GM23338 (cell line): ENCODE results near the gene WWP2. TPM values are rescaled to one million over a fixed set of nuclear protein-coding genes. Genes with fewer than 3 reads are reported as not detected.

Source experiments
- ATAC-seq: fragments of 200-7000 bp; cut with Tn5 transposase; 3 replicates; pipeline ENCODE4 v1.9.1; 2020
- DNase-seq: peaks from one replicate; pipeline ENCODE4 v3.0.0-alpha.2; 2015; ENCODE audit warnings: low spot score
- H2AFZ ChIP-seq: fragments of 200-600 bp; sonication (generic); 2 replicates; pipeline ENCODE4 v1.8.0; 2016; ENCODE audit warnings: antibody characterized with exemption, mild to moderate bottlenecking, moderate library complexity
- H3F3A ChIP-seq: fragments of 200-600 bp; sonication (generic); replicated peaks from 2 replicates; pipeline ENCODE4 v1.8.0; 2017; ENCODE audit warnings: antibody characterized with exemption, mixed run types, low read depth
- H3K27ac ChIP-seq: fragments of 200-600 bp; sonication (generic); 2 replicates; pipeline ENCODE4 v1.6.1; 2016; ENCODE audit warnings: low read depth
- H3K27me3 ChIP-seq: fragments of 200-600 bp; sonication (generic); 2 replicates; pipeline ENCODE4 v1.8.0; 2016; ENCODE audit warnings: mild to moderate bottlenecking, mixed run types, moderate library complexity; ENCODE audit not compliant: insufficient read depth
- H3K36me3 ChIP-seq: fragments of 200-600 bp; sonication (generic); 2 replicates; pipeline ENCODE4 v1.8.0; 2016; ENCODE audit warnings: mild to moderate bottlenecking; ENCODE audit not compliant: insufficient read depth
- H3K4me1 ChIP-seq: fragments of 200-600 bp; sonication (generic); 2 replicates; pipeline ENCODE4 v1.8.0; 2016; ENCODE audit warnings: mild to moderate bottlenecking, moderate library complexity; ENCODE audit not compliant: insufficient read depth
- H3K4me2 ChIP-seq: fragments of 200-600 bp; sonication (generic); 2 replicates; pipeline ENCODE4 v1.7.1; 2017; ENCODE audit warnings: mixed run types
- H3K4me3 ChIP-seq: fragments of 200-600 bp; sonication (generic); 2 replicates; pipeline ENCODE4 v1.6.1; 2016; ENCODE audit warnings: mixed run types
- H3K79me2 ChIP-seq: fragments of 200-600 bp; sonication (generic); replicated peaks from 2 replicates; pipeline ENCODE4 v1.8.0; 2017; ENCODE audit warnings: mild to moderate bottlenecking; ENCODE audit not compliant: insufficient read depth
- H3K9me2 ChIP-seq: fragments of 200-600 bp; sonication (generic); 2 replicates; pipeline ENCODE4 v1.8.0; 2017; ENCODE audit not compliant: insufficient read depth
- H4K20me1 ChIP-seq: fragments of 200-600 bp; sonication (generic); replicated peaks from 2 replicates; pipeline ENCODE4 v1.8.0; 2017; ENCODE audit warnings: mild to moderate bottlenecking; ENCODE audit not compliant: insufficient read depth
- H3K27ac Mint-ChIP-seq: 2 replicates; pipeline ENCODE4 v1.8.0; 2020; ENCODE audit warnings: inconsistent platforms, mild to moderate bottlenecking, moderate library complexity, mixed read lengths
- H3K27me3 Mint-ChIP-seq: 3 replicates; pipeline ENCODE4 v1.8.0; 2022; ENCODE audit warnings: low read depth, mild to moderate bottlenecking, moderate library complexity, mixed read lengths, inconsistent platforms; ENCODE audit not compliant: insufficient read depth, poor library complexity
- H3K36me3 Mint-ChIP-seq: 3 replicates; pipeline ENCODE4 v1.8.0; 2021; ENCODE audit warnings: low read depth, mild to moderate bottlenecking, inconsistent platforms, moderate library complexity, mixed read lengths
- H3K4me1 Mint-ChIP-seq: 3 replicates; pipeline ENCODE4 v1.8.0; 2020; ENCODE audit warnings: mild to moderate bottlenecking, inconsistent platforms, mixed read lengths
- H3K4me3 Mint-ChIP-seq: 3 replicates; pipeline ENCODE4 v1.8.0; 2021; ENCODE audit warnings: moderate library complexity, mild to moderate bottlenecking, inconsistent platforms, mixed read lengths
- H3K9me3 Mint-ChIP-seq: 3 replicates; pipeline ENCODE4 v1.8.0; 2020; ENCODE audit warnings: moderate library complexity, mild to moderate bottlenecking, inconsistent platforms, mixed read lengths
- CREB1 ChIP-seq: fragments of 250-450 bp; sonication (Bioruptor Pico); IDR thresholded peaks from 2 replicates; pipeline ENCODE4 v1.5.0; 2020; ENCODE audit warnings: low read depth, mild to moderate bottlenecking, moderate library complexity
- EZH2 ChIP-seq: fragments of 200-600 bp; sonication (generic); IDR thresholded peaks from one replicate; pipeline ENCODE4 v1.8.0; 2017; ENCODE audit warnings: antibody characterized with exemption, mild to moderate bottlenecking, low read depth; ENCODE audit not compliant: unreplicated experiment
- EZH2phosphoT487 ChIP-seq: fragments of 200-600 bp; sonication (generic); IDR thresholded peaks from one replicate; pipeline ENCODE4 v1.8.1; 2018; ENCODE audit warnings: antibody characterized with exemption; ENCODE audit not compliant: unreplicated experiment
- JUNB ChIP-seq: IDR thresholded peaks from one replicate; pipeline ENCODE4 v1.6.1; 2016; ENCODE audit warnings: antibody characterized with exemption; ENCODE audit not compliant: unreplicated experiment
- NANOG ChIP-seq: IDR thresholded peaks from 2 replicates; pipeline ENCODE4 v1.6.1; 2016; ENCODE audit warnings: antibody characterized with exemption, borderline replicate concordance
- REST ChIP-seq: IDR thresholded peaks from one replicate; pipeline ENCODE4 v1.6.1; 2018; ENCODE audit warnings: antibody characterized with exemption; ENCODE audit not compliant: unreplicated experiment
- ZNF331 ChIP-seq: fragments of 250-450 bp; sonication (Bioruptor Pico); IDR thresholded peaks from 2 replicates; pipeline ENCODE4 v1.5.0; 2020; ENCODE audit warnings: low read depth, mild to moderate bottlenecking, moderate library complexity
- polyA plus RNA-seq: library from polyadenylated mRNA; unstranded; fragments of >200 nt; fragmentation: Nextera tagmentation; extraction: Ambion mirVana; gene quantifications from 2 replicates; pipeline ENCODE4 v1.2.1, GENCODE V29; 2016
- total RNA-seq: library from RNA; depleted of rRNA; stranded (reverse); fragments of >200 nt; shearing (Covaris generic); gene quantifications from 2 replicates; pipeline ENCODE4 v1.2.3, GENCODE V29; 2014

WWP2 gene
- total and polyA plus RNA-seq, 2 experiments from 2014 or later: 12.3 to 35.5 TPM

DNA sequence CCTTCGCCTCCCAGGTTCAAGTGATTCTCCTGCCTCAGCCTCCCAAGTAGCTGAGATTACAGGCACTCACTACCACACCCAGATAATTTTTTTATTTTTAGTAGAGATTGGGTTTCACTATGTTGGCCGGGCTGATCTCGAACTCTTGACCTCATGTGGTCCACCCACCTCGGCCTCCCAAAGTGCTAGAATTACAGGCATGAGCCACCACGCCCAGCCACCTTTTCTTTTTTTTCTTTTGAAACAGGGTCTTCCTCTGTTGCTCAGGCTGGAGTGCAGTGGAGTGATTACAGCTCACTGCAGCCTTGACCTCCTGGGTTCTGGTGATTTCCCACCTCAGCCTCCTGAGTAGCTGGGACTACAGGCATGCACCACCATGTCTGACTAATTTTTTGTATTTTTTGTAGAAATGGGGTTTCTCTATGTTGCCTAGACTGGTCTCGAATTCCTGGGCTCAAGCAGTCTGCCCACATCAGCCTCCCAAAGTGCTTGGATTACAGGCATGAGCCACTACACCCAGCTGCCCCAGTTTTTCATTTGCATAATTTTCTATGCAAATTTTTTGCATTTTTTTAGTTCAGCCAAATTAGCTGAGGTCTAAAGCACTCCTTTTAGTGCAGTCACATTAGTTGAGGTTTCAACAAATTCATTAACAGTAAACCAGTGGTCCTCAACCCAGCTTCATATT, 11.3 kb downstream of the WWP2 start:
- H3K9me2 ChIP-seq: no peaks in the 10 kb centered on the region
- no peak overlapping the region for H3K4me2 ChIP-seq
- ATAC-seq: no peak
- H3K4me3 Mint-ChIP-seq: no peak overlapping the region
- H3K27me3 Mint-ChIP-seq: peaks cover 5% of the 10 kb centered on the region
- peaks cover 66% of the 10 kb centered on the region for H3K79me2 ChIP-seq
- H3K4me3 ChIP-seq: no peak overlapping the region
- H3K27ac ChIP-seq: no peak overlapping the region
- H3K9me3 Mint-ChIP-seq: peaks cover 3% of the 10 kb centered on the region; the same call in 1 of the 3 replicates
- H3K4me1 Mint-ChIP-seq: peaks cover 3% of the 10 kb centered on the region; the same call in 1 of the 3 replicates
- no peaks in the 10 kb centered on the region for H3K36me3 ChIP-seq
- no peaks in the 10 kb centered on the region for H3F3A ChIP-seq
- TF ChIP-seq JUNB (no peak), CREB1 (no peak), EZH2 (no peak), EZH2phosphoT487 (no peak), NANOG (no peak)
- no peak overlapping the region for H3K27ac Mint-ChIP-seq
- peaks cover 4% of the 10 kb centered on the region; the same call in 1 of the 2 replicates for H3K4me1 ChIP-seq
- H3K36me3 Mint-ChIP-seq: peaks cover 15% of the 10 kb centered on the region; the same call in 2 of the 3 replicates
- H3K27me3 ChIP-seq: no peaks in the 10 kb centered on the region
- H4K20me1 ChIP-seq: peaks cover 11% of the 10 kb centered on the region; the same call in 1 of the 2 replicates
- H2AFZ ChIP-seq: no peak overlapping the region
- DNase-seq: no peak

- peaks cover 44% of the 10 kb centered on the region for H3K79me2 ChIP-seq
Measured at GRCh38 chr16:69775563-69775962, 13.4 kb downstream of the WWP2 start.

More at GRCh38 chr16:69775563-69775962, 13.4 kb downstream of the WWP2 start:
- H3K9me2 ChIP-seq: no peaks in the 10 kb centered on the region
- no peak for ATAC-seq
- H2AFZ ChIP-seq: no peak overlapping the region
- DNase-seq: no peak
- H3K4me1 ChIP-seq: no peaks in the 10 kb centered on the region
- Mint-ChIP-seq H3K36me3 (peaks cover 12% of the 10 kb centered on the region; the same call in 2 of the 3 replicates), H3K4me1 (no peaks in the 10 kb centered on the region; the same call in 2 of the 3 replicates), H3K27me3 (peaks cover 3% of the 10 kb centered on the region), H3K9me3 (peaks cover 3% of the 10 kb centered on the region; the same call in 1 of the 3 replicates), H3K27ac (no peak overlapping the region), H3K4me3 (no peak overlapping the region)
- H3K4me2 ChIP-seq: no peak overlapping the region
- H3F3A ChIP-seq: no peaks in the 10 kb centered on the region
- no peaks in the 10 kb centered on the region for H3K36me3 ChIP-seq
- no peak overlapping the region for H3K27ac ChIP-seq
- H4K20me1 ChIP-seq: peaks cover 11% of the 10 kb centered on the region; the same call in 1 of the 2 replicates
- no peaks in the 10 kb centered on the region for H3K27me3 ChIP-seq
- H3K4me3 ChIP-seq: no peak overlapping the region
- TF ChIP-seq REST (no peak), ZNF331 (CRISPR knock-in tag) (no peak)
